Measurements from ENCODE around the gene TP63. TPM values are rescaled to one million over a fixed set of nuclear protein-coding genes. Genes with fewer than 3 reads are reported as not detected.

Gene TP63
- total RNA-seq, 1 experiment from 2014 or later, result 0.06 TPM

DNA sequence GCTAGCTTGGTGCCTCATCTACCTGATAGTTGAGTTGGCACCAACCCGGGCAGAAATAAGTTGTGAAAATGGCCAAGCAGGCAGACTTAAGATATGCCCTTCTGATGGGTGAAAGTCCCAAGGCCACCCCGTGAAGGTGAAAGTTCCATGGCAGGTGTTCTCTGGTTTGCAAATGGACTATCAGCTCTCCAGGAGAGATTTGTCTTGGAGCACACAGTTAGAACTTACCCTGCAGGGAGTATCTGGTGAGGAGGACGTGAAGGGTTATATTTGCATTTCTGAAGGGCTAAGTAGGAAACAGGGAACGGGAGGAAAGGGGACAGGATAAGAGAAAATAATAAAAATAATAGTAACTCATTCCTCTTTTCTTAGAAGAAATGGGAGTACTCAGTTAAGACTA lies 220.5 kb downstream of the TP63 start:
- no peak for DNase-seq (ENCODE audit: low read depth)

DNA sequence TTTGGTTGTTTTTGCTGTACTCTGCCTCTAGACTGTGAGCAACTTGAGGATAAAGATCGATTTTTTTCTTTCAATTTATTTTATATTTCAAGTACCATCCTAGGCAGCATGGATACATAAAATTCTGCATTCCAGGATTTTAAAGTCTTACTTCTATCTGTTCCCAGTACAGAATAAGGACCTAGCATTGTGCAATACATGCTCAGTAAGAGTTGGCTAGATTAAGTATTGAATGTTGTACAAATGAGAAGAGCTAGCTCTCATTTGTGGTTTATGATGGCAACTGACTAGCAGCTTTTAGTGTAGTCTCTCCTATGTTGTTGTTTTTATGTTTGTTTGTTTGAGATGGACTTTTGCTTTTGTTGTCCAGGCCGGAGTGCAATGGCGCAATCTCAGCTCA lies 222.7 kb downstream of the TP63 start:
- DNase-seq (ENCODE audit: low read depth), result no peak

DNA sequence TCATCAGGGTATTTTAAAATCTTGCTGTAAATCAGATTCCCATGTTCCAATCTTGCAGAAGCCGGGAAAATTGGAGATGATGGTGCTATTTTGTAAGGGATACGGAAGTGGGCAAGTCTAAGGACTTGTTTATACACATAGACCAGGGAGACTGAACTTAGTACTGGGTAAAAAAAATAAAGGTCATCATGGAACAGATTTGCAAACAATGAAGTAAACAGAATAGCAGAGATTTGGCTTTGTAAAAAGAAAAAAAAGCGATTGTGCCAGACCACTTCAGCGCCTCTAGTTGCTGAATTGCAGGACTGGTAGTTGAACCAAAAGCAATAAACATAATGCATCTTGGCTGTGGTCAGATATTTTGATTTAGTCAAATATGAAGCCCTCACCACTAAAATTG lies 229.1 kb downstream of the TP63 start:
- DNase-seq (ENCODE audit: low read depth), result no peak

DNA sequence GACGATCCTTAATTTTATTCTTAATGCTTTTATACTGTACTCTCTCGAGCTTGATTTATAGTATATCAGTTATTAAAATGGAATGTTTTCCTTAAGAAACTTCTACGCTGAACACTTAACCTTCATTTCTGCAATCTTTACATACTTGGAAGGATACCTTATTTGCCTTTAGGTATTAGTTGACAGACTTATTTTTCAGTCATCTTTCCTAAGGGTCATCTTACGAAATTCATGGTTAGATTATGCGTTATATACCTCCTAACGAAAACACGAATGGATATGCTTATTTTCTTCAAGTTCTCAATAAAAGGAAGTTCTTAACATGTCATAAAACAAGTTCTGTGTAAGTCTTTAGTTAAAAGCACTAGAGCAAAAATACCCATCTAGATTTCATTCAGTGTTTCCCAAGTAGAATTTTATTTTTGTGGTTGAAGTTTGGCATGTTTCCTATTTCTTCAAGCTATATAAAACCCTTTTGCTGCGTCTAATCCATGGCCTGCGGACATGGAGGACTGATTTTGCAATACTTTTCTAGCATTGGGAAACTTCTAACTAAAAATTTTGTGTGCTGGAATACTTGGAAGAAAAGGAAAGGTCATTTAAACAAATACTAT lies 231.3 kb downstream of the TP63 start:
- DNase-seq (ENCODE audit: low read depth), result no peak

DNA sequence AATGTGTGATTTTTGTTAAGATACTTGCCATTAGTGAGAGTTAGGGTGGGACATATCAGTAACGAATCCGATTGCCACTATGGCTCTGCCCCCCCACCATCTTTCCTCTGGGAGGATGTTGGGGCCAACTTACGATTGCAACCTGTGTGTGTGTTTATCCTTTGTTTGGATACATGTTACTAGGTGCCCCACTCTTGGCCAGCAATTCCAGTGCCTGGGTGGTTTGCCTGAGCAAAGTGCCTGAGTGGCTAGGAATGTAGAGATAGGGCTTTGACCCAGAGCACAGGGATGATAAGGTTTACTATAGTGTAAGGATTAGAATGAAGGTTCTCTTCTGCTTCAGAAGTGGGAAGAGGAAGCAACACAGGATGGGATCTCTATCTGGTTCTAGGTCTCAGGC lies 231.8 kb downstream of the TP63 start:
- DNase-seq (ENCODE audit: low read depth), result no peak

DNA sequence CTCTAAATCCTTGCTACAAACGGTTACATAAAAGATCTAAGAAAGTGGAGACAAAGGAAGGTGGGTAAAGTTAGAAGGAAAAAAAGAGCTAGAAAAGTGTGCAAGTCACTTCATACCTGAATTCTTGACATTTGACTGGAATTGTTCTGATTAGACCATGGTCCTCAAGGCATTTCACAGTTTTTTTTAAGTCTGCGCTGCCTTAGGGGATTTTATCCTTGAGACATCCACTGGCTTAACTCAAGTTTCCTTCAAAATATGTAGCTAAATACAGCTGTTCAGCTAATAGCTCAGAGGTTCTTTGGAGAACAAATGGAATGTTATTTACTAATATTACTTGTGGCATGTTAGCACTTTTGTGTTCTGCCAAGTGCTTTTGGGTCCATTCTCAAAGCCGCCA lies 236.9 kb downstream of the TP63 start:
- DNase-seq (ENCODE audit: low read depth), result no peak

DNA sequence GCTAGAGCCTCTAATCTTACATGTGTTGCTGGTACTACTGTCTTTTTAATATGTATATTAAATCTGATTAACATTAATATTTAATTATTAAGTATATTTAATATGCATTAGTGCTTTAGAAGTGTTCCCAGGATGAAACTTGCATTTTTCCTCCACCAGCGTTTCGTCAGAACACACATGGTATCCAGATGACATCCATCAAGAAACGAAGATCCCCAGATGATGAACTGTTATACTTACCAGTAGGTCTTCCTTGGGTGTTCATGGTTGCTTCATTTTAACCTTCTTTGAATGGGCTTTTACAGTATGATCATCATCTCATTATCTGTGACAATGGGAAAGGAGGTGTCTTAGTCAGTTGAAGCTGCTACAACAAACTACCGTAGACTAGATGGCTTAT lies 238.0 kb downstream of the TP63 start:
- no peak for DNase-seq (ENCODE audit: low read depth)

DNA sequence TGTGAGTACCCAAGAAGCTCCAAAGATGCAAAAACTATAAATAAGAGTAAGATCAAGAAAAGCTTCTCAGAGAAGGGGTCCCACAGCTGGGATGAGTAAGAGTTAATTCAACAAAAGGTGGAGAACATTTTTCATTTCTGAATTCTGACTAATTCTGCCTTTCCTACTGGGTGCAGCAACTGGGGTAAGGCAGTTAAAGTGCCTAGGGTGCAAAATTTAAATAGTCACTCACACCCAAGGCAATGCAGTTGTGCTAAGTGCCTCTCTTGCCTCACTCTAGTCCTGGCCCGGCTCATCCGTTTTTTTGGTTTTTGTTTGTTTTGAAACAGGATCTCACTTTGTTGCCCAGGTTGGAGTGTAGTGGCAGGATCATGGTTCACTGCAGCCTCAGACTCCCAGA lies 240.2 kb downstream of the TP63 start:
- no peak for DNase-seq (ENCODE audit: low read depth)

DNA sequence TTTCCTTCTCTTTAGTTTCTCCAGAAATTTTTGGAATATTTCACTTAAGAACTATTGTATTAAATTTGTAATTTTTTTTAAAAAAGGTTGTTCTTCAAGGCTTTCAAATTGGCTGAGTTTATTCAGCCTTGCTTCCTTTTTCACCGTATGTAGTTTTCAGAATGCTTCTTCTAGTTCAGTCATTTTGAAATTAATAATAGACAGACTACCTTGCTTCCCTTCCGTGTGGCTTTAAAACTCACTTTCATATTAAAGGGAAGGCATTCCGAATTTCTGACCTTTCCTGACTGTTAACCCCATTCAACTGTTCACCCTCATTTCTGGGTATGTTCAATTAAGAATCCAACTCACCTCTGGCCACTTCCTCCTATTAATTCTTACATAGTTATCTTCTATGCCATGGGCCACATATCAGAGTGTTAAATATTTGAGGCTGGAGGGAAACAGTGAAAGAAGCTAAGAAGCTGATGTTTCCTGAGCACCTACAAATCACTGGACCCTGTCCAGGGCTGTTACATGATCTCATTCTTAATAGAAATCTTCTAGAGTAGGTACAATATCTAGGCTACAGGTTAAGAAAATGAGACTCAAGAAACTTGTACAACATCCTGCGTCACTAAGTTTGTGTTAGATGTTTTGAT lies 252.0 kb downstream of the TP63 start:
- no peak for DNase-seq (ENCODE audit: low read depth)

DNA sequence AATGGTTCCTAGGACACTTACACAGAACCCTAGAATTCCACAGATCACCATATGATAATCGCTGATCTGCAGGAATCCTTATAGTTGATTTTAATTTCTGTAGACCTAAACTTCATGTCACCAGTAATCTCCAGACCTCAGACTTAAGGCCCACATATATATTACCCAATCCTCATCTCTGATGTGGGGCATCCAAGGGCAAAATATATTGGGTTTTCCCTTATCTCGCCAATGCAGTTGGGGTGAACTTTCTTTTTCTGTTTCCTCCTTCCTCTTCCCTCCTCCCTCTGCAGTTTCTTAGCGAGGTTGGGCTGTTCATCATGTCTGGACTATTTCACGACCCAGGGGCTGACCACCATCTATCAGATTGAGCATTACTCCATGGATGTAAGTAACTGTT lies 259.3 kb downstream of the TP63 start:
- DNase-seq (ENCODE audit: low read depth), result no peak

DNA sequence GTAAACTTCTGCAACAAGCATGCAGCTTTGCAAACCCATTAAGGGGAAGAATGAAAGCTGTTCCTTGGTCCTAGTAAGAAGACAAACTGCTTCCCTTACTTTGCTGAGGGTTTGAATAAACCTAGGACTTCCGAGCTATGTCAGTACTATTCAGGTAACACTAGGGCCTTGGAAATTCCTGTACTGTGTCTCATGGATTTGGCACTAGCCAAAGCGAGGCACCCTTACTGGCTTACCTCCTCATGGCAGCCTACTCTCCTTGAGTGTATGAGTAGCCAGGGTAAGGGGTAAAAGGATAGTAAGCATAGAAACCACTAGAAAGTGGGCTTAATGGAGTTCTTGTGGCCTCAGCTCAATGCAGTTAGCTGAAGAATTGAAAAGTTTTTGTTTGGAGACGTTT lies 265.3 kb downstream of the TP63 start:
- DNase-seq (ENCODE audit: low read depth), result no peak

DNA sequence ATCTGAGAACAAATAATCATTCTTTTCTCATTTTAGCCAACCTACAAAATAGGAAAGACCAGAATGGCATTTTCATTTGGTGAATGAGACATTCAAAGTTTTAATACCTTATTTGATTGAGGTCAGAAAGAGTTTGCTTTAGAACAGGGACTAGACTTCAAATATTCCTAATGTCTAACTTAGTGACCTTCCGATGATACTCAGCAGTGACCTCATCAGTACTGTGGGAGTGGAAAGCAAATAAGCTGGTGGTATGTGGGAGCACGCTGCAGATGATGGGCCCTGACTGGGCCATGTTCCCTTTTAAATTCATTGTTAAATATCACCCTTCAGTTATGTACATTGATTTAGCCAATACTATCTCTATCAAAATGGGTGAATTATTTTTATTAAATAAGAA lies 266.2 kb downstream of the TP63 start:
- DNase-seq (ENCODE audit: low read depth), result no peak

DNA sequence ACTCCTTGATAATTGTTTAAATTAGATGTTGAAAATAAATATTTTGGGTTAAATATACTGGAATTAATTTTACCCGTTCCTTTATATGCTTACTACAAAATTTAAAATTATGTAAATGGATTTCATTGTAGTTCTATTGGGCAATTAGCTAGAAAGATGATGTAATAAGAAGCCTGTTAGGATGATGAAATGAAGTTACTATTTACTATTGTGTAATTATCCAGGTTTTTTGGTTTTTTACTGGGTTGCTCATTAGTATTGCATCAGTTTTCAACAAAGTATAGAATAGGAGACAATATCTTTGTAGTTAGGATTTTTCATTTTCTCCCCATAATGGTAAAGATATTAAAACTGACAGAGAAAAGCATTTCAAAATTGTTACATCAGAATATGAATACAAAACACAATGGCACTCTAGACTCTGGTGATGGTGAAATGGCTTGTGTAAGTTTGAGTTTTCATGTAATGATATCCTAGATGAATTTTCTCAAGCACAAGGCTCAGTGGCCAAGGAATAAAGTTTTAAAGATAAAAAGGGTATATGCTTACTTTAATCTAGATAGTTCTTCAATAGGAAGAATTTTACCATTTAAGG lies 267.5 kb downstream of the TP63 start:
- no peak for DNase-seq (ENCODE audit: low read depth)

DNA sequence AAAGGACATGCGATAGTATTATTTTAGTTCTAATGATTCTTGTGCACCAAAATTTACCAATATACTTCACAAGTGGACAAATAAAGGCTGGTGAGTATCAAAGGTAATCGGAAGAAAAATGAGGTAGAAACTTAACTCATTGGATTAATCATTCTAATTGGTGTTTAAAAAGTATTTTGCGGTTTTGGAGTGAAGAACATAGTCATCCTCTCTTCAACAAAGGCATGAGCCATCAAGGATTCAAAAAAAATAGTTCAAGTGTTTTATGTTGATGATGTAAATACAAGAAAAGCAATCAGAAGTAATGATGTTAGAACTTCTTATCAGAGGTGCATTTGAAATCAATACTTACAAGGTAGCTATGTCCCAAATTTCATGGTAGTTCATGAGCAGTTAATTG lies 268.0 kb downstream of the TP63 start:
- no peak for DNase-seq (ENCODE audit: low read depth)

DNA sequence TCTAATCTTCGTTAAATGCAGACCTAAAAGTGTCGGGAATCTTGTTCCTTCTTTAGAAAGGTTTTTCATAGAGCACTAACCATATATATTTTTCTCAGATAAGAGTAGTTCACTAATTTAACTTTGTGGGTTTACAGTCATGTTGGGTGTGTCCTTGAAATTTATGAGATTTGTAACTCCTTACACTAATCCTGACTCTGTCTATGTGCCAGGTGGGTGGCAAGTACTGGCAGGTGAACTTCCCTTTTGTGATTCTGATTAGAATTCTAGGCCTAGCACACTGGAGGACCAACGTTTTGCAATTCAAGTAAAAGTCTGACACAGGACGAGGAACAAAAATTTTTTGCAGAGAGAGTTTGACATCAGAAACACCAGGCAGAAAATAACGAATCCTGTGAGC lies 269.4 kb downstream of the TP63 start:
- DNase-seq (ENCODE audit: low read depth), result no peak

DNA sequence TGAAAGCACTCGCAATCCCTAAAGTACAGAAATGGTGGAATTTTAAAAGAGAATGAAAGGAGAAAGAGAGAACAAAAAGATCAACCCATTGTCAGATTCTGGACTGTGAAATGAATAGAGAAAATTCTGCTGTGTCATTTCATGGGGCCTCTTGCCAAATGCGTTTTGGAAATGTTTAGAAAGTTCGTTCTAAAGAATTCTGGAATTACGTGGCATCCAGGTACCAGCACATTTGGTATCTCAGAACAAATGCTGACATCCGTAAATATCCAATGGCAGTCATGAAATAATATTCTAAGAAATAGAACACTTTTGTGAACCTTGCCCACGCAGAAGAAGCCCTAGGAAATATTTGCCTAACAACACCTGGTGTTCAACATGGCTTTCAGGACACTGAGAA lies 270.3 kb downstream of the TP63 start:
- no peak for DNase-seq (ENCODE audit: low read depth)

DNA sequence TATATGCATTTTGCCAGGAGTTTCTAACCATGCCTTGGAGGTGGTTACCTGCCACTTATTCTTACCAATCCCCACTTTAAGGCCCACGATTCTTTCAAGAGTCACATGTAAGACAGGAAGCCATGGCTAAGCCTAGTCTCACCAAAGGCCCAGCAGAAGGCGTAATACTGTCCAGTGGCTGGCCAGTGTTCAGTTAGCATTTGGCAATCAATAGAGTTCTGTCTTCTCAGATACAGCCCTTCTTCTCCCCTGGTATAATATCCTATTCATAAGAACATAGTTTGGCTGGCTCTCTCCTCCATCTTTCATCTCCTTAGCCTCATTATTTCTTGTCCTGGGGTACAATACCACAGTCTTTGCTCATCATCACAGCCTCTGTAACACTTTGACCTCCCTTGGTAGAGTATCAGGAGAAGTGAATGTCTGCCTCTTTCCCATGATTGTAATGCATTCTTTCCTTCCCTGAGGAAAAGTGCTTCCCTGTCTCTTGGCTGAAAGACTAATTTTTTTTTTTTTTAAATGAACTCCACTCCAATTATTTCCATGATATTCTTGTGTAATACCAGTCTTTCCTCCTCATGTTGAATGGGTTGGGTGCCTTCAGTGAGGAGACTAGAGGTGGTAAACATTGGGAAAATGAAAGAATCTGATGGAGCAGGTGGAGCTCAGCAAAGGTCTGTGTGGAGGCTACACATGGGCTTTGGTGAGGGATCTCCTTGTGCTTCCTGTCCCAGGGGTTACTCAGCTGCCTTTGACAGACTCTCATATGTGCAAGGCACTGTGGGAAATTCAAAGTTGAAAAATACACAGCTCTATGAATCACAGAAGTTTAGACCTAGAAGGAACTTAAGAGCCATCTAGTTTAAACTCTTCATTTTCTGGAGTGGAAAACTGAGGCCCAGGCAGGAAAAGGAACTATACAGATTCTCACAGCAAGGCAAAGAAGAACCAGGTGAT lies 271.3 kb downstream of the TP63 start:
- peak; percentile 48 for DNase-seq (ENCODE audit: low read depth)

DNA sequence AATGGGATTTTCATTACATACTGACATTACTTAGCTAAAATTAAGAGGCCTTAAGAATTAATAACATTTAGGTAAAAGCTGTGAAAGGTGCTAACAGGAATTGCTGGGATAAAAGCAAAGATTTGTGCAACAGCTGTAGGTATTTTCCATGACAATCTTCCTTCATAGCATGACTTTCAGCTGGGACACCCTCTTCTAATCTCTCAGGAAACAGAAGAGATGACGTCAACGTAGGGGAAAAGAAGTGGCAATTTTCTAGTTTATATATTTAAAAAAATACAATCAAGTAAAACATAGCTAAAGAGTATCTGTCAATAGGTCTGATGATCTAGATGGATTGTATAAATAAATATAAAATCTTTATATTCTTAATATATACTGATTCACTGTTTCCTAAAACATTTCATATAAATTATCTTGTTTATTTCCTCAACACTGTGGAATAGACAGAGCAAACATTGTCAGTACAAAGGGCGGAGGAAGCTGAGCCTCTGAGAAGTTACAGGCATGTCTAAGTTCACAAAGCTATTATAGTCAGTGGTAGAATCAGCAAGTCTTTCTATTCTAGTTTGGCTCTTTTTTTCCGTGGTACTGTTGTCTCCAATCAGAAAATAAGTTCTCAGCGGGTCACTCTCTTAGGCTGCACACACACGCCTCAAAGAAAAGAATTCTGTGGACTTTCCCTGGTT lies 272.5 kb downstream of the TP63 start:
- no peak for DNase-seq (ENCODE audit: low read depth)

DNA sequence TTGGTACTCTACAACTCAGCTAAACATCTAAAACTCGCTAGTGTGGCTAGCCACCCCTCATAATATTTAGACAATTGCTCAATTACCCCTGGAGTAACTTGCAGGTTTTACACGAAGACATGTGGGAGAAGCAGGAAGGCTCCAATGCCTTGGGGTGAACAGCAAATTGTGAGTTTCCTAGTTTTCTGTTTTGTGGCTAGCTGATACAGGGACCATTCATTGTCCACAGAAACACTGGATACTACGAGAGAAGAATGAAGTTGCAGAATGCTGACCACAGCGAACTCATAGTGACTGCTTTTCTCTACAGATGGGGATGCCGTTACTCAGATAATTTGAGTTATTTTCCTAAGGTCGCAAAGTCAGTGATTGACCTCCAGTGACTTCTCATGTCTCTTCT lies 276.6 kb downstream of the TP63 start:
- no peak for DNase-seq (ENCODE audit: low read depth)

DNA sequence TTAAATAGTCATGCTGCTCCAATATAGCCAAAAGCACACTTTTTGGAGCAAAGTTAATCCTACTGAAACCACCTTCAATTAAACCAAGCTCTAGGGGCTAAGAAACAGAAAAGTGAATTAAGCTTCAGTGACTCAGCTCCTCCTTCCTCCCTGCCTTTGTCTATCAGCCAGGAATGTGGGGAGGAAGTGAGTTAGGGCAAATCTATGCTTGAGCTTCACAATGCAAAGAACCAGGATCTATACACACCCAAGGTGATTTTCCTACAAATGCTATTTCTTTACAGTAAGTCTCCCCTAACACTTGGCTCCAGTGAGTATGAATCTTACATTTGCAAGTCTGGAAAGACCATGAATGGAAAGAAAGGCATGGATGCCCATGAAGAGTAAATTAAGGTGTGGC lies 277.5 kb downstream of the TP63 start:
- DNase-seq (ENCODE audit: low read depth), result peak; percentile 95

DNA sequence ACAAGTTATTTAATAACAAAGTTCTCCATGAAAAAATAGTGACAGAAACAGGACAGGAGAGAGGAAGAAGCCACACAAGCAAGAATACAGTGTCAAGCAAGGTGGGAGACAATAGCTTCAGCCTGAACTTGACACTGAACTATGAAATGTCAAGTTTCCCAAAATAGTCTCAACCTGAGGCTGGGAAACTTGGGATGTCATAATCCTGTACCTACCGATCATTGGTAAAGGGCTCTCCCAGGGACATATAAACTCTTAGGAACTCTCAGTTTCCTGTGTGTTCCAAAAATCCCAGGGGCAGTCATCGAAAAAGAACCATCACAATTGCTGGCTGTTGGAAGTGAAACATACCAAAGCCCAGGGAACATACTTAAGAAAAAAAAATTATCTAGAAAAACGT lies 277.9 kb downstream of the TP63 start:
- DNase-seq (ENCODE audit: low read depth), result no peak

DNA sequence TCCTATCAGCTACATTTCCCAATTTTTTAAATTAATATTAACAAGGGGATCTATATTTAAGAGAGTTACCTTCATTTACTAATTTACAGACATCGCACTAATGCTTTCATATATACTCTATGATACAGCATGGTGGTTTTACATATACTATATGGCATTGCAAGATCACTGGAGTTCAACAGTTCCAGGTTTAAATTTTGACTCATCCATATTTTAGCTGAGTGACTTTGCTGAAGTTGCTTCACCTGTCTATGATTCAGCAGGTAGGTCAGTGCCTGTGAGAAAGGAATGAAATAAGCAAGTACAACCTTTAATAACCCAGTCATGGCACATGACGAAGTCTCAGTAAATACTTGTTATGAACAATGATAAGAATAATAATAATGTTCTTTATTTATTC lies 278.4 kb downstream of the TP63 start:
- peak; percentile 38 for DNase-seq (ENCODE audit: low read depth)

All from HT1080 (cell line).